Tibial nerve (tissue), 4 donors: ENCODE results near the gene USP25.

ENCODE experiments used
- EP300 ChIP-seq, 2 donors: sonication (generic); formaldehyde crosslinking; IDR thresholded peaks; one replicate each; pipeline ENCODE4 v1.6.1; 2017; ENCODE audit warnings: antibody characterized with exemption in 2 of 2, mild to moderate bottlenecking in 1 of 2
- POLR2A ChIP-seq, 2 donors: fragments of 450-650 bp; IDR thresholded peaks; one replicate each; pipeline ENCODE4 v1.6.1; 2017; ENCODE audit warnings: antibody characterized with exemption in 2 of 2, mild to moderate bottlenecking in 2 of 2, moderate library complexity in 2 of 2
- TF ChIP-seq, protein P1 (sequence below), 5 experiments: fragments of 200-600 bp in 3 of 5; fragments of 450-650 bp in 2 of 5; sonication (generic) in 3 of 5; IDR thresholded peaks; one replicate each; pipeline ENCODE4 v1.5.1; 2016 to 2019; ENCODE audit warnings: antibody characterized with exemption in 5 of 5, mild to moderate bottlenecking in 3 of 5, moderate library complexity in 2 of 5

DNA sequence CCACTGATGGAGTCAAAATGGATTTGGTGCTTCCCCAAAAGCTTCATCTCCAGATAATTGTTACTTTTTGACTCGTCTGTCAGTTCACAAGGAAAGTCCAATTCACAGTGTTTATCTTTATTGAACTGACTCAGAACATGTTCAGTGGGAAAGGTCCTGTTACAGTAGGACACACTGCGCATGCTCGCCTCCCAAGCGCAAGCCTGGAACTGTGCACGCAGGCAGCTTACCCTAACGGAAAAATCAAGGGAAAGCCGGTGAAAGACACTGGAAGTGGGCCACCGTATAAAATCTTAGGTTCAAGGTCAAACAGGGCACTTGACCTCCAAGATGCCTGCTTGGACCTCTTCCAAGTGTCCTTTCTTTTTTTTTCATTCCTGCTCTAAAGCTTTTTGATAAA lies 174.6 kb downstream of the USP25 start:
- TF ChIP-seq, protein P1, sequence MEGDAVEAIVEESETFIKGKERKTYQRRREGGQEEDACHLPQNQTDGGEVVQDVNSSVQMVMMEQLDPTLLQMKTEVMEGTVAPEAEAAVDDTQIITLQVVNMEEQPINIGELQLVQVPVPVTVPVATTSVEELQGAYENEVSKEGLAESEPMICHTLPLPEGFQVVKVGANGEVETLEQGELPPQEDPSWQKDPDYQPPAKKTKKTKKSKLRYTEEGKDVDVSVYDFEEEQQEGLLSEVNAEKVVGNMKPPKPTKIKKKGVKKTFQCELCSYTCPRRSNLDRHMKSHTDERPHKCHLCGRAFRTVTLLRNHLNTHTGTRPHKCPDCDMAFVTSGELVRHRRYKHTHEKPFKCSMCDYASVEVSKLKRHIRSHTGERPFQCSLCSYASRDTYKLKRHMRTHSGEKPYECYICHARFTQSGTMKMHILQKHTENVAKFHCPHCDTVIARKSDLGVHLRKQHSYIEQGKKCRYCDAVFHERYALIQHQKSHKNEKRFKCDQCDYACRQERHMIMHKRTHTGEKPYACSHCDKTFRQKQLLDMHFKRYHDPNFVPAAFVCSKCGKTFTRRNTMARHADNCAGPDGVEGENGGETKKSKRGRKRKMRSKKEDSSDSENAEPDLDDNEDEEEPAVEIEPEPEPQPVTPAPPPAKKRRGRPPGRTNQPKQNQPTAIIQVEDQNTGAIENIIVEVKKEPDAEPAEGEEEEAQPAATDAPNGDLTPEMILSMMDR (IDR thresholded peaks at IDR 0.05), result no peak
- TF ChIP-seq POLR2A (IDR thresholded peaks at IDR 0.05) (no peak), EP300 (IDR thresholded peaks at IDR 0.05) (no peak)
